ENCODE measurements around the gene ELK1. TPM values are rescaled to one million over a fixed set of nuclear protein-coding genes. Genes with fewer than 3 reads are reported as not detected.

ELK1 gene
- total RNA-seq, 1 experiment from 2014 or later: 49.7 TPM

- intact Hi-C loops (cut with micrococcal nuclease; ENCODE audit: unreplicated experiment): no loop called here
- no peak overlapping the region for H3K4me3 ChIP-seq (ENCODE audit: low read depth, low read length, poor library complexity, severe bottlenecking)
- DNase-seq (ENCODE audit: low spot score): no peak
- no peaks in the 10 kb centered on the region for H3K9me3 ChIP-seq (ENCODE audit: low read depth, low read length, poor library complexity, severe bottlenecking)
- H3K4me1 ChIP-seq (ENCODE audit: insufficient read depth, low read length, poor library complexity, severe bottlenecking): peaks cover 3% of the 10 kb centered on the region
- ChIA-PET CTCF (no interaction called here), POLR2A (ENCODE audit: low non-redundant PET) (no interaction called here)
- no peak overlapping the region for H3K27ac ChIP-seq (ENCODE audit: low read depth, low read length, poor library complexity, severe bottlenecking)
- no peaks in the 10 kb centered on the region for H3K36me3 ChIP-seq (ENCODE audit: insufficient read depth, low read length, poor library complexity, severe bottlenecking)
- no peaks in the 10 kb centered on the region for H3K27me3 ChIP-seq (replicated peaks; ENCODE audit: insufficient read depth, low read depth, low read length, poor library complexity)
- BruUV-seq (replicated peaks): no TSS peak
- TF ChIP-seq EZH2 (IDR thresholded peaks at IDR 0.05; ENCODE audit: borderline replicate concordance, low read depth, low read length, poor library complexity, severe bottlenecking) (no peak), CTCF (conservative IDR thresholded peaks at IDR 0.05; ENCODE audit: low read depth, low read length) (no peak)
These were observed 38.4 kb downstream of the ELK1 start for GRCh38 chrX:47611926-47612325.

DNA sequence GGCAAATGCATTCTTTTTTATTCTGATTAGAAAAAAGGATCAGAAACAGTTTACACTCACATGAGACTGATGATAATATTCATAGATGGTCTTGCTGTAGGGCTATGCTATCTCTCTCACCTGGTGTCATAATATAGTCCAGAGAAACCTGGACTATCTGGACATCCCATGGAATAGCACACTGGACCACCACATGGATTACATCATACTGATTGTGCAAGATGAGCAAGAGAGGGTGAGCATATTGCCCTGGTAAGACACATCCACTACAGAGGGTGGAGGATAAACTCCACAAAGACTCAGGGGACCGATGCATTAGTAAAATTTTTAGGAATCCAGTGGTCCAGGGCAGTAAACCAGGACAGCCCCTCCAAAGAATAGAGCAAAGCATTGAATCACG is 38.9 kb downstream of the ELK1 start:
- BruUV-seq (replicated peaks): no TSS peak
- ChIA-PET CTCF (no interaction called here), POLR2A (ENCODE audit: low non-redundant PET) (no interaction called here)
- Histone ChIP-seq H3K4me1 (ENCODE audit: insufficient read depth, low read length, poor library complexity, severe bottlenecking) (peaks cover 3% of the 10 kb centered on the region), H3K4me3 (ENCODE audit: low read depth, low read length, poor library complexity, severe bottlenecking) (no peak overlapping the region), H3K36me3 (ENCODE audit: insufficient read depth, low read length, poor library complexity, severe bottlenecking) (no peaks in the 10 kb centered on the region), H3K27me3 (replicated peaks; ENCODE audit: insufficient read depth, low read depth, low read length, poor library complexity) (no peaks in the 10 kb centered on the region), H3K9me3 (ENCODE audit: low read depth, low read length, poor library complexity, severe bottlenecking) (no peaks in the 10 kb centered on the region), H3K27ac (ENCODE audit: low read depth, low read length, poor library complexity, severe bottlenecking) (no peak overlapping the region)
- intact Hi-C loops (cut with micrococcal nuclease; ENCODE audit: unreplicated experiment): no loop called here
- DNase-seq (ENCODE audit: low spot score): no peak
- TF ChIP-seq CTCF (conservative IDR thresholded peaks at IDR 0.05; ENCODE audit: low read depth, low read length) (no peak), EZH2 (IDR thresholded peaks at IDR 0.05; ENCODE audit: borderline replicate concordance, low read depth, low read length, poor library complexity, severe bottlenecking) (no peak)

DNA sequence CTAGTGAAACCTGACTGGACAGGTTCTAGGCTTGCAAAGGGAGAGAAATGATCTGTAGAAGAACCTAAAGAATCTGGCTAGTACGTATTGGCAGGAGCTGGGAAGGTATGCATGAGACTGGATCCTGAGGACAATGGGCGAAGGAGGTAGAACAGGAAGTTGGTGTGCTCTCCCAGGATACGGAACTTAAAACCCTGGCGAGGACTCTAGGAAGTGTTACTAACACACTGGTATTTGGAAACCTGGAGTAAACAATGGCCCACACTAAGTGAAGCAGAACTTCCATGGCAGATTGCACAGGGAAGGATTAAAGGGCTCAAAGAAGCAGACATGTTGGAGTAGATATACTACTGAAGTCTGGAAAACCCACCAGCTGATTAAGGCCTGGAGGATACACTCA is 39.9 kb downstream of the ELK1 start:
- Histone ChIP-seq H3K4me3 (ENCODE audit: low read depth, low read length, poor library complexity, severe bottlenecking) (no peak overlapping the region), H3K4me1 (ENCODE audit: insufficient read depth, low read length, poor library complexity, severe bottlenecking) (peaks cover 3% of the 10 kb centered on the region), H3K9me3 (ENCODE audit: low read depth, low read length, poor library complexity, severe bottlenecking) (no peaks in the 10 kb centered on the region), H3K27me3 (replicated peaks; ENCODE audit: insufficient read depth, low read depth, low read length, poor library complexity) (no peaks in the 10 kb centered on the region), H3K36me3 (ENCODE audit: insufficient read depth, low read length, poor library complexity, severe bottlenecking) (no peaks in the 10 kb centered on the region), H3K27ac (ENCODE audit: low read depth, low read length, poor library complexity, severe bottlenecking) (no peak overlapping the region)
- POLR2A ChIA-PET (ENCODE audit: low non-redundant PET): no interaction called here
- CTCF ChIA-PET: no interaction called here
- no TSS peak for BruUV-seq (replicated peaks)
- intact Hi-C loops (cut with micrococcal nuclease; ENCODE audit: unreplicated experiment): no loop called here
- no peak for DNase-seq (ENCODE audit: low spot score)
- TF ChIP-seq EZH2 (IDR thresholded peaks at IDR 0.05; ENCODE audit: borderline replicate concordance, low read depth, low read length, poor library complexity, severe bottlenecking) (no peak), CTCF (conservative IDR thresholded peaks at IDR 0.05; ENCODE audit: low read depth, low read length) (no peak)

All from A673 (cell line).